Tibial artery (tissue), 4 donors: Measurements from ENCODE around the gene RHEB.

Source experiments
- DNase-seq, 2 donors: peaks; one replicate each; pipeline ENCODE4 v3.0.0-alpha.2; 2019
- H3K27ac ChIP-seq, 2 donors: fragments of 200-600 bp; sonication (generic) in 1 of 2; 1 replicate in 1 of 2; 2 replicates in 1 of 2; pipeline ENCODE4 v1.5.1; 2018 to 2019; ENCODE audit warnings: mild to moderate bottlenecking in 1 of 2
- H3K27me3 ChIP-seq, 2 donors: fragments of 200-600 bp; sonication (generic) in 1 of 2; one replicate each; pipeline versions ENCODE4 v1.5.1 to v1.6.0; 2016 to 2019
- H3K36me3 ChIP-seq, 3 donors: fragments of 200-600 bp; sonication (generic) in 2 of 3; one replicate each; pipeline ENCODE4 v1.5.1; 2016 to 2019; ENCODE audit warnings: mild to moderate bottlenecking in 2 of 3
- H3K4me1 ChIP-seq, 4 donors: fragments of 200-600 bp; sonication (generic) in 2 of 4; 1 replicate in 3 of 4; 2 replicates in 1 of 4; pipeline ENCODE4 v1.5.1; 2016 to 2019
- H3K4me3 ChIP-seq, 2 donors: fragments of 200-600 bp; sonication (generic) in 1 of 2; 1 replicate in 1 of 2; 2 replicates in 1 of 2; pipeline ENCODE4 v1.5.1; 2018 to 2019; ENCODE audit warnings: mild to moderate bottlenecking in 2 of 2
- H3K9me3 ChIP-seq, 3 donors: fragments of 200-600 bp; sonication (generic) in 1 of 3; one replicate each; pipeline ENCODE4 v1.5.1; 2016 to 2019
- intact Hi-C: fragments of 100-400 bp; cut with DNase I; formaldehyde crosslinking; loops from one replicate; pipeline ENCODE4 v1.15.0; 2023; ENCODE audit warnings: low total_unique reads
- TF ChIP-seq, protein P1 (sequence below), 2 experiments: fragments of 200-600 bp in 1 of 2; fragments of 450-650 bp in 1 of 2; IDR thresholded peaks; one replicate each; pipeline ENCODE4 v1.5.1; 2017 to 2019; ENCODE audit warnings: antibody characterized with exemption in 2 of 2, mild to moderate bottlenecking in 1 of 2, moderate library complexity in 1 of 2

RHEB gene

DNA sequence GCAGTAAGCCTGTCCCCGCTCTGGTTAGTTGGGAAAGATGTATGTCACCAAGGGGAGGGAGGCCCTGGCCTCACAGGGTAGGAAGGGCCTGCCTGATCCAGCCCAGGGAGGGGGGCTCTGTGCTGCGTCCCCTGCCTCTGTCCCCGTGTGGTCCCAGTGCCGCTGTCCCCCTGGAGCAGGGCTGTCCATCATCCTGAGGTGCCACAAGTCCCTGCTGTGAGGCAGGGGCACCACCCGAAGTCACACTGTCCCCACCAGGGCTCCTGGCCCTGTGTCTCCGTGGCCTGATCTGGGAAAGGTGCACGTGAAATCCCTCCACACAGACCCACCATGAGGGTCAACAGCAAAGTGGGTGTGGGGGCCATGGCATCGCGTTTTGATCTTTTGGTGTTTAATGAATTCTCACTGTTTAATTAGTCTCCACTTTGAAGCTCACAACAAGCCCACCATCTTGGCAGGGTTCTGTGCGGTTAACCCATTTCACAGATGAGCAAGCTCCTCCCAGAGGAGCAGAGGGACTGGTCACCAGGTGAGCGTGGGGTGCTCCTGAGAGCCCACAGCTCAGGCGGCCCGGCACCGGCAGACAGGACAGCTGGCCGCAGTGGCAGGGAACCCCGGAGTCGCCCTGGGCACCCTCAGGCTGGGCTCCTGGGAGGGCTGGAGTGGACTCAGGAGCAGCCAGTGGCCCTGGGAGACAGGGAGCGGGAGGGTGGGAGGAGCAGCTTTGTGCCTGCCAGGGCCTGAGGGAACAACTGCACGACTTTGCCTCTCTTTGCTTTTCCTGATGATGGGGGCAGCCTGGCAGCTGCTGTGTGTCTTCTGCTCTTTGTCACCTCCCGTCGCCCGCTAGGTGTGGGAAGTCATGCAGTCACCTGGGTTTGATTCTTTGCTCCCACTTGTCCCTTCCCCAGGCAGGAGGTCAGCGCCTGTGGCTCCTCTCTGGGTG lies 67.8 kb downstream of the RHEB start:
- Histone ChIP-seq H3K27me3 (no peaks in the 10 kb centered on the region), H3K36me3 (no peaks in the 10 kb centered on the region), H3K27ac (no peak overlapping the region), H3K9me3 (no peaks in the 10 kb centered on the region), H3K4me1 (peaks cover 0 to 9% (median 4%) of the 10 kb centered on the region in 4 donors), H3K4me3 (no peak overlapping the region)
- intact Hi-C loops = no loop called here
- TF ChIP-seq, protein P1, sequence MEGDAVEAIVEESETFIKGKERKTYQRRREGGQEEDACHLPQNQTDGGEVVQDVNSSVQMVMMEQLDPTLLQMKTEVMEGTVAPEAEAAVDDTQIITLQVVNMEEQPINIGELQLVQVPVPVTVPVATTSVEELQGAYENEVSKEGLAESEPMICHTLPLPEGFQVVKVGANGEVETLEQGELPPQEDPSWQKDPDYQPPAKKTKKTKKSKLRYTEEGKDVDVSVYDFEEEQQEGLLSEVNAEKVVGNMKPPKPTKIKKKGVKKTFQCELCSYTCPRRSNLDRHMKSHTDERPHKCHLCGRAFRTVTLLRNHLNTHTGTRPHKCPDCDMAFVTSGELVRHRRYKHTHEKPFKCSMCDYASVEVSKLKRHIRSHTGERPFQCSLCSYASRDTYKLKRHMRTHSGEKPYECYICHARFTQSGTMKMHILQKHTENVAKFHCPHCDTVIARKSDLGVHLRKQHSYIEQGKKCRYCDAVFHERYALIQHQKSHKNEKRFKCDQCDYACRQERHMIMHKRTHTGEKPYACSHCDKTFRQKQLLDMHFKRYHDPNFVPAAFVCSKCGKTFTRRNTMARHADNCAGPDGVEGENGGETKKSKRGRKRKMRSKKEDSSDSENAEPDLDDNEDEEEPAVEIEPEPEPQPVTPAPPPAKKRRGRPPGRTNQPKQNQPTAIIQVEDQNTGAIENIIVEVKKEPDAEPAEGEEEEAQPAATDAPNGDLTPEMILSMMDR (IDR thresholded peaks at IDR 0.05) = no peak
- DNase-seq = no peak

DNA sequence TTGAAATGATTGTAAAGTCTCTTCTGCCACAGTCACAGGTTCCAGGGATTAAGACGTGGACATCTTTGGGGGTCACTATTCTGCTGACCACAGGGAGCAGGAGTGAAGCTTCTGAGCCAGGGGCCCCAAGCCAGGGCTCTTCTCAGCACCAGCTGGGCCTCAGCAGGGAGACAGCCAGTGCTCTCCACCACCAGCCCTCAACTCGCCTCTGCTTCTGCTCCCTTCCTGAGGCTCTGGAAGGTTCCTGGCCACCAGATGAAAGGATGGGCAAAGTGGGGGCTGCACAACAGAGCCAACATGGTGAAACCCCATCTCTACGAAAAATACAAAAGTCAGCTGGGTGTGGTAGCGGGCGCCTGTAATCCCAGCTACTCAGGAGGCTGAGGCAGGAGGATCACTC lies 68.5 kb downstream of the RHEB start:
- peaks cover 0 to 9% (median 4%) of the 10 kb centered on the region in 4 donors for H3K4me1 ChIP-seq
- no peak overlapping the region for H3K4me3 ChIP-seq
- DNase-seq = no peak
- no peaks in the 10 kb centered on the region for H3K9me3 ChIP-seq
- TF ChIP-seq, protein P1 (IDR thresholded peaks at IDR 0.05) = no peak
- intact Hi-C loops = no loop called here
- no peaks in the 10 kb centered on the region for H3K27me3 ChIP-seq
- no peaks in the 10 kb centered on the region for H3K36me3 ChIP-seq
- no peak overlapping the region for H3K27ac ChIP-seq

DNA sequence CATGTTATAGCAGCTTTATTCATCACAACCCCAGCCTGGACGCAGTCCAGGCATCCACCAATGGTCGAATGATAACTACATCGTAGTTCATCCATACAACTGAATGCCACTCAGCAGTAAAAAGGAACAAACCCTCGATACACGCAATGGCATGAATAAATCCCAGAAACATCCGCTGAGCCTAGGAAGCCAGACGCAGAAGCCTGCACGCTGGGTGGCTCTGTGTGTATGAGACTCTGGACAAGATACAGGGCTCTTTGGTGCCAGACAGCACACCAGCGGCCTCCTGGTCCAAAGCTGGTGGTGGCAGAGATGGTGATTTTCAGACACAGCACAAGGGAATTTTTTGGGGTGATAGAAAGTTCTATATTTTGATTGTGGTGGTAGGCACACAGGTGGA lies 69.7 kb downstream of the RHEB start:
- TF ChIP-seq, protein P1 (IDR thresholded peaks at IDR 0.05) = no peak
- Histone ChIP-seq H3K4me3 (no peak overlapping the region), H3K4me1 (peaks cover 0 to 9% (median 4%) of the 10 kb centered on the region in 4 donors), H3K9me3 (no peaks in the 10 kb centered on the region), H3K27ac (no peak overlapping the region), H3K36me3 (no peaks in the 10 kb centered on the region), H3K27me3 (no peaks in the 10 kb centered on the region)
- DNase-seq = no peak
- intact Hi-C loops = loop anchor here (5.0 kb wide), 1 partner anchor 143 kb away; no protein-coding TSS in a partner anchor

DNA sequence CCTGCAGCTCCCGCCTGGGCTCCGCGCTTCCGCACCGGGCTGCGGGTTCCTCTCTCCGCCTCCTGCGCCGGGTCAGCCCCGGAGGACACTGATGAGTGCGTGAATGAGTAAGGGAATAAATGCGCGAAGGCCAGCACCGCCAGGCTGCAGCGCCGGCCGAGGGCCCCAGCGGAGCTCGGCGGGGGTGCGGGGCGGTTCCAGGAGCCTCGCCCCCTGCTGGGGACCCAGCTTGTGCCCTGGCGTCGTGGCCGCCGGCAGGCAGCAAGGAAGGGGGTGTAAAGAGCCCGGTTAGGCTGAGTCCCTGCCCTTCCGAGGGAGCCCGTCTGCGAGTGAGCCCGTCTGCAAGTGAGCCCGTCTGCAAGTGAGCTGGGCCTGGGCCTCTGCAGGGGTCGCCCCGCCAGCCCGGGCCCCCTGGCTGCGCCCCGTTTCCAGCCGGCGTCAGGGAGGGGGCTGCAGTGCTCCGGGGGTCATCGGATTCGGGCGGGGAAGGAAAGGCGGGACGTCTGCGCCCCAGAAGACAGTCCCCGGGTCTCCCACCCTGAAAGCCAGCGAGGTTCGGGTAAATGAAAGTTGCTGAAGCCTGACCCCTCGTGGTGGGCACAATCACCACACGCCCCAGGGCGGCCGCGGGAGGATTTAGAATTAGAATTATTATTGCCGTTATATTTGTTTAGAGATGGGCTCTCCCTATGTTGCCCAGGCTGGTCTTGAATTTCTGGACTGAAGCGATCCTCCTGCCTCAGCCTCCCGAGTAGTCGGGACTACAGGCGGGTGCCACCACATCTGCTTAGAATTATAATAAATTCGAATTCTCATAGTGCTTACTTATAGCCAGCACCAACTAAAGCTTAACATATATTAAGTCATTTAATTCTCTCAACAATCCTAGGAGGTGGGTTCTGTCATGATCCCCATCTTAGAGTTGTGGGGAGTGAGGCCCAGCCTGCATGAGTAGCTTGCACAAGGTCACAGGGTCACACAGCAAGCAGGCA lies 71.1 kb downstream of the RHEB start:
- DNase-seq = peak; percentile 68 to 83

DNA sequence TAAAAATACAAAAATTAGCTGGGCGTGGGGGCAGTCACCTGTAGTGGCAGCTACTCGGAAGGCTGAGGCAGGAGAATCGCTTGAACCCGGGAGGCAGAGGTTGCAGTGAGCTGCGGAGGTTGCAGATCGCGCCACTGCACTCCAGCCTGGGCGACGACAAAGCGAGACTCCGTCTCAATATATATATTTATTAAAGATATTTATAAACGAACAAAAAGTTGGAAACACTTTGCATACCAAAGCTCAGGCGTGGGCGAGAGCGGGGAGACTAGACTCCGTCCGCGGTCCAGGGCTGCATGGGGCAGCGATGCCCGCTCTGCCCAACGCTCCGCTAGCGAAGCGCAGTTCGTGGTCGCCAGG lies 71.8 kb downstream of the RHEB start:
- H3K36me3 ChIP-seq = no peaks in the 10 kb centered on the region
- H3K4me3 ChIP-seq = peak overlapping the region; percentile 56 to 63
- peaks cover 0 to 9% (median 4%) of the 10 kb centered on the region in 4 donors for H3K4me1 ChIP-seq
- H3K27me3 ChIP-seq = no peaks in the 10 kb centered on the region
- H3K9me3 ChIP-seq = no peaks in the 10 kb centered on the region
- peak overlapping the region; percentile 47 to 71 for H3K27ac ChIP-seq
- intact Hi-C loops = loop anchor here (2.0 to 5.0 kb wide), 2 partner anchors 79 to 141 kb away; no protein-coding TSS in a partner anchor
- TF ChIP-seq, protein P1 (IDR thresholded peaks at IDR 0.05) = no peak
- no peak for DNase-seq

More for the DNA sequence above, 71.1 kb downstream of the RHEB start:
- peak overlapping the region; percentile 56 to 63 for H3K4me3 ChIP-seq
- peaks cover 0 to 9% (median 4%) of the 10 kb centered on the region in 4 donors for H3K4me1 ChIP-seq
- H3K36me3 ChIP-seq = no peaks in the 10 kb centered on the region
- H3K27ac ChIP-seq = peak overlapping the region; percentile 47 to 71
- H3K9me3 ChIP-seq = no peaks in the 10 kb centered on the region
- H3K27me3 ChIP-seq = no peaks in the 10 kb centered on the region
- intact Hi-C loops = loop anchor here (5.0 kb wide), 1 partner anchor 141 kb away; no protein-coding TSS in a partner anchor
- TF ChIP-seq, protein P1 (IDR thresholded peaks at IDR 0.05) = peak; percentile 78 to 80
